Measurements from ENCODE around the gene NABP2. TPM values are rescaled to one million over a fixed set of nuclear protein-coding genes. Genes with fewer than 3 reads are reported as not detected.
A peak's percentile ranks its signal among the peaks of the same experiment; 100 is the strongest.

NABP2 gene
- total and polyA plus RNA-seq, 2 donors (not counting 1 experiment from before 2014, with no cell fraction given): 14.9 to 16.1 TPM

- H3K4me2 ChIP-seq (replicated peaks; ENCODE audit: low read depth, low read length, poor library complexity, severe bottlenecking): no peak overlapping the region
- peaks cover 0 to 69% of the 10 kb centered on the region in 2 experiments for H3K36me3 ChIP-seq (replicated peaks in 1 of 2; ENCODE audit: control extremely low read depth in 1 of 2, control insufficient read depth in 1 of 2, extremely low read depth in 1 of 2, insufficient read depth in 2 of 2, low read length in 1 of 2)
- 97% methylated on average over 10 of the region's 13 CpGs for WGBS (ENCODE audit: insufficient coverage)
- intact Hi-C loops (cut with micrococcal nuclease): no loop called here
- TF ChIP-seq CTCF (IDR thresholded peaks at IDR 0.05) (no peak), EZH2 (IDR thresholded peaks at IDR 0.05; ENCODE audit: borderline replicate concordance, insufficient read depth, low read depth, low read length, poor library complexity, severe bottlenecking) (no peak)
- Mint-ChIP-seq H3K4me3 (no peak overlapping the region), H3K4me1 (peaks cover 10% of the 10 kb centered on the region), H3K9me3 (ENCODE audit: insufficient read depth) (no peaks in the 10 kb centered on the region), H3K27me3 (no peaks in the 10 kb centered on the region), H3K27ac (peak overlapping the region; percentile 15)
- H3K9ac ChIP-seq (ENCODE audit: low read length): no peak overlapping the region
- H3K79me2 ChIP-seq (ENCODE audit: control insufficient read depth, insufficient read depth, low read length): no peaks in the 10 kb centered on the region
- POLR2A ChIA-PET: no interaction called here
- H3K4me1 ChIP-seq (ENCODE audit: control insufficient read depth in 2 of 2, insufficient read depth in 2 of 2, low read length in 2 of 2): peaks cover 0 to 8% of the 10 kb centered on the region in 2 donors
- CTCF ChIA-PET: no interaction called here
- H3K27me3 ChIP-seq (replicated peaks in 1 of 4; ENCODE audit: control extremely low read depth in 1 of 4, control insufficient read depth in 3 of 4, insufficient read depth in 4 of 4, low read length in 3 of 4): no peaks in the 10 kb centered on the region
- no peaks in the 10 kb centered on the region for H4K20me1 ChIP-seq (ENCODE audit: control insufficient read depth, insufficient read depth, low read length, poor library complexity, severe bottlenecking)
- H2AFZ ChIP-seq (ENCODE audit: insufficient read depth, low read depth, low read length, poor library complexity, severe bottlenecking): no peak overlapping the region
- no peaks in the 10 kb centered on the region for H3K9me3 ChIP-seq (ENCODE audit: control extremely low read depth in 1 of 3, control insufficient read depth in 2 of 3, insufficient read depth in 1 of 3, low read length in 2 of 3)
- no peak for ATAC-seq (ENCODE audit: low read depth)
- no peak overlapping the region for H3K4me3 ChIP-seq (ENCODE audit: control extremely low read depth in 1 of 5, extremely low read depth in 1 of 5, insufficient read depth in 1 of 5, low read depth in 2 of 5, low read length in 4 of 5)
- H3K27ac ChIP-seq (ENCODE audit: low read length in 2 of 2): no peak overlapping the region
- no peak for DNase-seq
These were observed 18.8 kb downstream of the NABP2 start for GRCh38 chr12:56242986-56243385.

GRCh38 chr12:56243731-56244181 lies 19.6 kb downstream of the NABP2 start:
- POLR2A ChIA-PET: no interaction called here
- CTCF ChIA-PET: interaction anchor here (0.7 kb wide), 1 partner anchor 15 kb away, joined by 3 read pairs; the partner anchor contains the start of gene ANKRD52
- no peak for ATAC-seq (ENCODE audit: low read depth)

More at GRCh38 chr12:56243731-56244181, 19.6 kb downstream of the NABP2 start:
- Histone ChIP-seq H3K9ac (ENCODE audit: low read length) (no peak overlapping the region), H2AFZ (ENCODE audit: insufficient read depth, low read depth, low read length, poor library complexity, severe bottlenecking) (no peak overlapping the region), H3K4me3 (ENCODE audit: control extremely low read depth in 1 of 5, extremely low read depth in 1 of 5, insufficient read depth in 1 of 5, low read depth in 2 of 5, low read length in 4 of 5) (no peak overlapping the region), H3K27me3 (replicated peaks in 1 of 4; ENCODE audit: control extremely low read depth in 1 of 4, control insufficient read depth in 3 of 4, insufficient read depth in 4 of 4, low read length in 3 of 4) (no peaks in the 10 kb centered on the region), H3K4me2 (replicated peaks; ENCODE audit: low read depth, low read length, poor library complexity, severe bottlenecking) (no peak overlapping the region), H3K36me3 (replicated peaks in 1 of 2; ENCODE audit: control extremely low read depth in 1 of 2, control insufficient read depth in 1 of 2, extremely low read depth in 1 of 2, insufficient read depth in 2 of 2, low read length in 1 of 2) (peaks cover 0 to 77% of the 10 kb centered on the region in 2 experiments), H3K79me2 (ENCODE audit: control insufficient read depth, insufficient read depth, low read length) (no peaks in the 10 kb centered on the region), H4K20me1 (ENCODE audit: control insufficient read depth, insufficient read depth, low read length, poor library complexity, severe bottlenecking) (no peaks in the 10 kb centered on the region), H3K4me1 (ENCODE audit: control insufficient read depth in 2 of 2, insufficient read depth in 2 of 2, low read length in 2 of 2) (peaks cover 0 to 8% of the 10 kb centered on the region in 2 donors), H3K9me3 (ENCODE audit: control extremely low read depth in 1 of 3, control insufficient read depth in 2 of 3, insufficient read depth in 1 of 3, low read length in 2 of 3) (no peaks in the 10 kb centered on the region), H3K27ac (ENCODE audit: low read length in 2 of 2) (no peak overlapping the region)
- Mint-ChIP-seq H3K4me3 (no peak overlapping the region), H3K27ac (no peak overlapping the region), H3K9me3 (ENCODE audit: insufficient read depth) (no peaks in the 10 kb centered on the region), H3K27me3 (no peaks in the 10 kb centered on the region), H3K4me1 (peaks cover 10% of the 10 kb centered on the region)
- no CpG with 5 or more reads among the region's 3 CpGs for WGBS (ENCODE audit: insufficient coverage)
- DNase-seq: no peak
- intact Hi-C loops (cut with micrococcal nuclease): no loop called here
- TF ChIP-seq EZH2 (IDR thresholded peaks at IDR 0.05; ENCODE audit: borderline replicate concordance, insufficient read depth, low read depth, low read length, poor library complexity, severe bottlenecking): no peak
- no peak for TF ChIP-seq CTCF (IDR thresholded peaks at IDR 0.05)

Measured in B cell (primary cell).